ENCODE measurements around the gene ARSI. TPM values are rescaled to one million over a fixed set of nuclear protein-coding genes. Genes with fewer than 3 reads are reported as not detected.

Gene ARSI
- total RNA-seq = under 1 TPM; 0.33 to 0.51 TPM
- polyA plus RNA-seq = under 1 TPM in 1 of 2 donors, not detected in 1; 0.23 TPM

DNA sequence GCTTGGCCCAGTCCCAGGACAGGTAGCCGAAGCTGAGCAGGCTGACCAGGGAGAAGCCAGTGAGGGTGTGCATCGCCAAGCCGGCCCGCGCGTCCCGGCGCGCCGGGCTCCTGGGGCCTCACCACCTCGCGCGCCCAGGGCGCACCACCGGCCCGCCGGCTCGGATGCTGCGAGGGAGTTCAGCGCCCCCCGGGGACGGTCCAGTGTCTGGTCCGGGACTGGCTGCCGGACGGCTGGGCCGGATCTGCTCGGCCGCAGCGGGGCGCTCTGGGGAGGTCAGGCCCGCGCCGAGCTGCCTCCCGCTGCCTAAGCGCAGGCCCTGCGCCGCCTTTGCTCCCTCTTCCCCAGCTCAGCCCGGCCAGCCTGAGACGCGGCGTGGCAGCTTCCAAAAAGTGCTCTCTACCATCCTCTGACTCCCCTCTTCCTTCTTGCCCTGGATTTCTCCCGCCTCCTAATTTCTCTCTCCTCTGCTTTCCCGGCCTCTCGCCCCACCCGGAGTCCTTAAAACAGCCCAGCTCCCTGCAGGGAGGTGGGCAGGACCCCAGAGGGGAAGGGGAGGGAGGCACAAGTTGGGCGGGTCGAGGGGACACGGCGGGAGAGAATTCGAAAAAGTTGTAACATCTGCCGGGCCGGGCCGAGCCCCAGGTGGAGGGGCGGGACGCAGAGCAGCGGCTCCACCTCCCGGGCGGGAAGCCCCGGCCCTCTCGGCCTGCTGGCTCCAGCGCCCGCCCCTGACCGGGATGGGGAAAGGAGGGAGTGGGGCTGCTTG, at the start of gene ARSI:
Gene ARSI (minus strand): TSS at position 605 of the 769 bp plus-strand sequence. CDS start 532 bp downstream, at position 73.
- H3K9me3 ChIP-seq (ENCODE audit: control insufficient read depth in 4 of 4, low read length in 3 of 4) = no peaks in the 10 kb centered on the region
- no peak for DNase-seq (ENCODE audit: low spot score)
- H3K27me3 ChIP-seq (ENCODE audit: control insufficient read depth in 4 of 4, insufficient read depth in 4 of 4, low read length in 3 of 4) = peaks cover 0 to 5% (median under 1%) of the 10 kb centered on the region in 4 donors
- 4% methylated on average over 63 of the region's 63 CpGs for WGBS
- no peak within 1 kb of the TSS for H3K9ac ChIP-seq (ENCODE audit: low read depth in 1 of 2, low read length in 2 of 2)
- H3K4me3 ChIP-seq (ENCODE audit: low read depth in 1 of 3, low read length in 3 of 3) = peak within 1 kb of the TSS in 1 of 3 donors; percentile 41
- peak within 1 kb of the TSS in 1 of 2 donors; percentile 5 for H3K27ac ChIP-seq (ENCODE audit: low read depth in 1 of 2, low read length in 2 of 2)
- peaks cover 6 to 10% (median 8%) of the 10 kb centered on the region in 4 donors for H3K4me1 ChIP-seq (ENCODE audit: control insufficient read depth in 4 of 4, insufficient read depth in 4 of 4, low read length in 3 of 4)
- peaks cover 0 to 1% (median 0%) of the 10 kb centered on the region in 4 donors for H3K36me3 ChIP-seq (ENCODE audit: control insufficient read depth in 4 of 4, insufficient read depth in 3 of 4, low read depth in 1 of 4, low read length in 3 of 4)
- TF ChIP-seq FOXA1 (IDR thresholded peaks at IDR 0.05) = no peak
- no peak for TF ChIP-seq RAD21 (IDR thresholded peaks at IDR 0.05)
- TF ChIP-seq FOXA2 (IDR thresholded peaks at IDR 0.05) = no peak
- TF ChIP-seq, protein P1, sequence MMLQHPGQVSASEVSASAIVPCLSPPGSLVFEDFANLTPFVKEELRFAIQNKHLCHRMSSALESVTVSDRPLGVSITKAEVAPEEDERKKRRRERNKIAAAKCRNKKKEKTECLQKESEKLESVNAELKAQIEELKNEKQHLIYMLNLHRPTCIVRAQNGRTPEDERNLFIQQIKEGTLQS (IDR thresholded peaks at IDR 0.05) = no peak
- TF ChIP-seq RXRA (IDR thresholded peaks at IDR 0.05) = no peak
- no peak for TF ChIP-seq TAF1 (conservative IDR thresholded peaks at IDR 0.05)
- no peak for TF ChIP-seq JUND (IDR thresholded peaks at IDR 0.05)
- TF ChIP-seq, protein P2, sequence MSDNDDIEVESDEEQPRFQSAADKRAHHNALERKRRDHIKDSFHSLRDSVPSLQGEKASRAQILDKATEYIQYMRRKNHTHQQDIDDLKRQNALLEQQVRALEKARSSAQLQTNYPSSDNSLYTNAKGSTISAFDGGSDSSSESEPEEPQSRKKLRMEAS (IDR thresholded peaks at IDR 0.05) = no peak
- no peak for TF ChIP-seq YY1 (IDR thresholded peaks at IDR 0.05)
- TF ChIP-seq NR2F2 (IDR thresholded peaks at IDR 0.05) = no peak
- TF ChIP-seq, protein P3, sequence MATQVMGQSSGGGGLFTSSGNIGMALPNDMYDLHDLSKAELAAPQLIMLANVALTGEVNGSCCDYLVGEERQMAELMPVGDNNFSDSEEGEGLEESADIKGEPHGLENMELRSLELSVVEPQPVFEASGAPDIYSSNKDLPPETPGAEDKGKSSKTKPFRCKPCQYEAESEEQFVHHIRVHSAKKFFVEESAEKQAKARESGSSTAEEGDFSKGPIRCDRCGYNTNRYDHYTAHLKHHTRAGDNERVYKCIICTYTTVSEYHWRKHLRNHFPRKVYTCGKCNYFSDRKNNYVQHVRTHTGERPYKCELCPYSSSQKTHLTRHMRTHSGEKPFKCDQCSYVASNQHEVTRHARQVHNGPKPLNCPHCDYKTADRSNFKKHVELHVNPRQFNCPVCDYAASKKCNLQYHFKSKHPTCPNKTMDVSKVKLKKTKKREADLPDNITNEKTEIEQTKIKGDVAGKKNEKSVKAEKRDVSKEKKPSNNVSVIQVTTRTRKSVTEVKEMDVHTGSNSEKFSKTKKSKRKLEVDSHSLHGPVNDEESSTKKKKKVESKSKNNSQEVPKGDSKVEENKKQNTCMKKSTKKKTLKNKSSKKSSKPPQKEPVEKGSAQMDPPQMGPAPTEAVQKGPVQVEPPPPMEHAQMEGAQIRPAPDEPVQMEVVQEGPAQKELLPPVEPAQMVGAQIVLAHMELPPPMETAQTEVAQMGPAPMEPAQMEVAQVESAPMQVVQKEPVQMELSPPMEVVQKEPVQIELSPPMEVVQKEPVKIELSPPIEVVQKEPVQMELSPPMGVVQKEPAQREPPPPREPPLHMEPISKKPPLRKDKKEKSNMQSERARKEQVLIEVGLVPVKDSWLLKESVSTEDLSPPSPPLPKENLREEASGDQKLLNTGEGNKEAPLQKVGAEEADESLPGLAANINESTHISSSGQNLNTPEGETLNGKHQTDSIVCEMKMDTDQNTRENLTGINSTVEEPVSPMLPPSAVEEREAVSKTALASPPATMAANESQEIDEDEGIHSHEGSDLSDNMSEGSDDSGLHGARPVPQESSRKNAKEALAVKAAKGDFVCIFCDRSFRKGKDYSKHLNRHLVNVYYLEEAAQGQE (IDR thresholded peaks at IDR 0.05) = no peak
- no peak for TF ChIP-seq EGR1 (IDR thresholded peaks at IDR 0.05; ENCODE audit: low read depth in 2 of 2)
- TF ChIP-seq GABPA (IDR thresholded peaks at IDR 0.05 in 1 of 2, conservative IDR thresholded peaks at IDR 0.05 in 1 of 2) = no peak
- TF ChIP-seq HNF4A (conservative IDR thresholded peaks at IDR 0.05) = no peak
- no peak for TF ChIP-seq HNF4G (IDR thresholded peaks at IDR 0.05)
- no peak for TF ChIP-seq SP1 (IDR thresholded peaks at IDR 0.05)
- TF ChIP-seq, protein P4, sequence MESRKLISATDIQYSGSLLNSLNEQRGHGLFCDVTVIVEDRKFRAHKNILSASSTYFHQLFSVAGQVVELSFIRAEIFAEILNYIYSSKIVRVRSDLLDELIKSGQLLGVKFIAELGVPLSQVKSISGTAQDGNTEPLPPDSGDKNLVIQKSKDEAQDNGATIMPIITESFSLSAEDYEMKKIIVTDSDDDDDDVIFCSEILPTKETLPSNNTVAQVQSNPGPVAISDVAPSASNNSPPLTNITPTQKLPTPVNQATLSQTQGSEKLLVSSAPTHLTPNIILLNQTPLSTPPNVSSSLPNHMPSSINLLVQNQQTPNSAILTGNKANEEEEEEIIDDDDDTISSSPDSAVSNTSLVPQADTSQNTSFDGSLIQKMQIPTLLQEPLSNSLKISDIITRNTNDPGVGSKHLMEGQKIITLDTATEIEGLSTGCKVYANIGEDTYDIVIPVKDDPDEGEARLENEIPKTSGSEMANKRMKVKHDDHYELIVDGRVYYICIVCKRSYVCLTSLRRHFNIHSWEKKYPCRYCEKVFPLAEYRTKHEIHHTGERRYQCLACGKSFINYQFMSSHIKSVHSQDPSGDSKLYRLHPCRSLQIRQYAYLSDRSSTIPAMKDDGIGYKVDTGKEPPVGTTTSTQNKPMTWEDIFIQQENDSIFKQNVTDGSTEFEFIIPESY (IDR thresholded peaks at IDR 0.05) = no peak
- TF ChIP-seq, protein P5, sequence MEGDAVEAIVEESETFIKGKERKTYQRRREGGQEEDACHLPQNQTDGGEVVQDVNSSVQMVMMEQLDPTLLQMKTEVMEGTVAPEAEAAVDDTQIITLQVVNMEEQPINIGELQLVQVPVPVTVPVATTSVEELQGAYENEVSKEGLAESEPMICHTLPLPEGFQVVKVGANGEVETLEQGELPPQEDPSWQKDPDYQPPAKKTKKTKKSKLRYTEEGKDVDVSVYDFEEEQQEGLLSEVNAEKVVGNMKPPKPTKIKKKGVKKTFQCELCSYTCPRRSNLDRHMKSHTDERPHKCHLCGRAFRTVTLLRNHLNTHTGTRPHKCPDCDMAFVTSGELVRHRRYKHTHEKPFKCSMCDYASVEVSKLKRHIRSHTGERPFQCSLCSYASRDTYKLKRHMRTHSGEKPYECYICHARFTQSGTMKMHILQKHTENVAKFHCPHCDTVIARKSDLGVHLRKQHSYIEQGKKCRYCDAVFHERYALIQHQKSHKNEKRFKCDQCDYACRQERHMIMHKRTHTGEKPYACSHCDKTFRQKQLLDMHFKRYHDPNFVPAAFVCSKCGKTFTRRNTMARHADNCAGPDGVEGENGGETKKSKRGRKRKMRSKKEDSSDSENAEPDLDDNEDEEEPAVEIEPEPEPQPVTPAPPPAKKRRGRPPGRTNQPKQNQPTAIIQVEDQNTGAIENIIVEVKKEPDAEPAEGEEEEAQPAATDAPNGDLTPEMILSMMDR (IDR thresholded peaks at IDR 0.05; ENCODE audit: low read depth, low read length, missing input control) = no peak

Measured in liver (tissue), 9 donors.